Fibroblast of skin of left biceps (primary cell): Measurements from ENCODE around the gene CLASP1.
"Not testable (repeated sequence)": the region's sequence is repeated elsewhere in the genome, so short reads cannot be mapped to it uniquely, and the experiment has no call there.

Source experiments
- DNase-seq, 2 experiments: peaks; one replicate each; pipeline ENCODE4 v3.0.0-alpha.2; 2013; ENCODE audit warnings: low read depth in 2 of 2

The CLASP1 gene

DNA sequence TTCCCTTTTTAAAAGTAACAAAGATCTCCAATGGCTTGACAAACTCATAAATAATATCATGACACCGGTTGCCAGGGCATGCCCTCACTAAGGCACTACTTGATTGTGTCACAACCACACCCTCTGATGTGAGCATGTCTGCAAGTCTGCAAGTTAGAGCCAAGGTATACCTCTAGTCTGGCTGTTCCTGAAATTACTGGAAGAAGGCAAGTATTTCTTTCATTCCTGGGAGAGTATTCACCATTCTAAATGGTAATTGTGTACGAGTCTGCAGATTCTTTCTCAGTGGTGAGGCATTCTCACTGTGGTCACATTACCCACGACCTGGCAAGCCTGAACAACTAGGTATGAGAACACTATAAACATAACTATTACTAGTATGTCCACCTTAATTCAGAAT, 144.3 kb downstream of the CLASP1 start:
- DNase-seq, result peak; percentile 66 to 67

- no peak for DNase-seq
Observed at GRCh38 chr2:121504316-121504715, 144.9 kb downstream of the CLASP1 start.

DNA sequence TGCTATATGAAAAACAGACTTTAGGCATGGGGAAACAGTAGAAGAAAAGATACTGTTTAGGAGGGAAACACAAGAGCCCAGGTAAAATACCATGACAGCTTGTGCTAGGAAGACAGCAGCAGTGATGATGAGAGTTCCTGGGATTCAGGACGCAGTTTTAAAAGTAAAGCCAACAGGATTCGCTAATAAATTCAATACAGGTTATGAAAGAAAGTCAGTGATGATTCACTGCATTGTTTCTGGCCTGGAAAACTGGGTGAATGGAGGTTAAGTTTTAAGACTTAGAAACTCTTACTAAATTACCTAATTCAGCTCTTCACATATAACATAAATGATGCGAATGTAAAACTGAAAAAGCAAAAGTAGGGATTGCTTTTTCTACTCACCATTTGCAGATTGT, 146.5 kb downstream of the CLASP1 start:
- DNase-seq, result no peak

- no peak for DNase-seq
Observed at GRCh38 chr2:121502246-121502645, 147.0 kb downstream of the CLASP1 start.

GRCh38 chr2:121501554-121501953, 147.7 kb downstream of the CLASP1 start:
- no peak for DNase-seq

GRCh38 chr2:121501031-121501430, 148.2 kb downstream of the CLASP1 start:
- no peak for DNase-seq

DNA sequence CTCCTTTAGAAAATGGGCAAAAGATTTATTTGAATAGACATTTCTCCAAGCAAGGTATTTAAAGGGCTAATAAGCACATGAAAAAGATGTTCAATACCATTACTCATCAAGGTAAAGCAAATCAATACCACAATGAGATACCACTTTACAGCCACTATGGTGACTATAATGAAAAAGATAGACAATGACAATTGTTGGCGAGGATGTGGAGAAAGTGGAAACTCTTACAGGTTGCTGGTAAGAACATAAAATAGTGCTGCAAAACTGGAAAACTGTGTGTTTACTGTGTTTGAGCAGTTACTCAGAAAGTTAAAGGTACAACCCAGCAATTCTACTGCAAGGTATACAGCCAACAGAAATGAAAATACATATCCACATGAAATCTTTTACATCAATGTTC, 150.5 kb downstream of the CLASP1 start:
- no peak for DNase-seq

- no peak for DNase-seq
Observed at GRCh38 chr2:121492409-121492808, 156.9 kb downstream of the CLASP1 start.

- no peak for DNase-seq
Observed at GRCh38 chr2:121491518-121491917, 157.7 kb downstream of the CLASP1 start.

GRCh38 chr2:121490584-121491133, 158.6 kb downstream of the CLASP1 start:
- DNase-seq, result no peak

DNA sequence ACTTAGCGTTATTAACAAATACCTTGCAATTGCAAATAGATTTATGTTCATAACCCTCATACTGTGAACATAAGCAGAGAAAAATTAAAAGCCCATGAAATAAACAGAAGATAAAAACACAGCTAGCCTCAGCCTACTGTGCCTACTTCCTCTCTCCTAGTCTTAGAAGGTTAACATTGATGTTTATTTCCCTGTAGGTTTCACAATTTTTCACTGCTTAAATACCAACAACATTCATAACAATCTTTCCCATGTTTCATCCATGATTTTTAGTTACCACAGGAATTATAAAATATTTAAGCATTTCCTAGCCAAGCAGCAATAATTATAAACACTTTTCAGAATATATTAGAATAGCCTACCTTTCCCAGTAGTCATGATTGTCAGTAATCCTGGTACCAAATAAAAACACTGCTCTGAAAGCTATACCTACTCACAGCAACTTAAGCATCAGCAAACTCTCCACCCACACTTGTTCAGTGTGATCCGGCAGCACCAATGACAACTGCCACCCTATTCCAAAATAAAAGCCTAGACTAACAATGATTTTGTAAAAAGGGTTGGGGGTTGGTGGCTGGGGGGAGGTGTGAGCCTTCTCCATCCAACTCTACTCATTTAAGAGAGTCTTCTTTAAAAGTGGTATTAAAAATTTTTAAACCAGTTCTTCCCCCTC, 159.2 kb downstream of the CLASP1 start:
- no peak for DNase-seq

GRCh38 chr2:121489284-121489683, 160.0 kb downstream of the CLASP1 start:
- no peak for DNase-seq

- DNase-seq, result no peak
Observed at GRCh38 chr2:121486191-121486790, 163.0 kb downstream of the CLASP1 start.

- peak in 1 of 2 experiments; percentile 33 for DNase-seq
Observed at GRCh38 chr2:121485039-121485438, 164.2 kb downstream of the CLASP1 start.

- no peak for DNase-seq
Observed at GRCh38 chr2:121483846-121484245, 165.4 kb downstream of the CLASP1 start.

DNA sequence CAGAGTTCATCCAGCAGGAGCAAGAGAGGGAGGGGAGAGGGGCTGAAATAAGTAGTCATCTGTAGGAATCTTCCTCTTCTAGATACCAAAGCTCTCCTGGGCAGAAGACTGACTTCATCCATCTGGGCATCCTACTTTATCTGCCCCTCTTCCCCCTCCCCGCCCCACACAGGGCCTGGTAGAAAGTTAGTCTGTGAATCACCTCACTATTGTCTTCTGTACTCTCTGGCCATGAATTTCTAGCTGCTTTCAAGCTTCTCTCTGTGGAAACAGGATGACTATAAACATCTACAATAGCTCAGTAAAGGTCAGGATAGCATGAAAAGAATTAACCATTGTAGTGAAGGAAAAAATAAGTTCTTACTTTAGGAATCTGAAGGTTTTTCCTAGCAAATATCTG, 166.2 kb downstream of the CLASP1 start:
- DNase-seq, result no peak

- DNase-seq, result peak; percentile 91 to 93
Observed at GRCh38 chr2:121480826-121481225, 168.4 kb downstream of the CLASP1 start.

DNA sequence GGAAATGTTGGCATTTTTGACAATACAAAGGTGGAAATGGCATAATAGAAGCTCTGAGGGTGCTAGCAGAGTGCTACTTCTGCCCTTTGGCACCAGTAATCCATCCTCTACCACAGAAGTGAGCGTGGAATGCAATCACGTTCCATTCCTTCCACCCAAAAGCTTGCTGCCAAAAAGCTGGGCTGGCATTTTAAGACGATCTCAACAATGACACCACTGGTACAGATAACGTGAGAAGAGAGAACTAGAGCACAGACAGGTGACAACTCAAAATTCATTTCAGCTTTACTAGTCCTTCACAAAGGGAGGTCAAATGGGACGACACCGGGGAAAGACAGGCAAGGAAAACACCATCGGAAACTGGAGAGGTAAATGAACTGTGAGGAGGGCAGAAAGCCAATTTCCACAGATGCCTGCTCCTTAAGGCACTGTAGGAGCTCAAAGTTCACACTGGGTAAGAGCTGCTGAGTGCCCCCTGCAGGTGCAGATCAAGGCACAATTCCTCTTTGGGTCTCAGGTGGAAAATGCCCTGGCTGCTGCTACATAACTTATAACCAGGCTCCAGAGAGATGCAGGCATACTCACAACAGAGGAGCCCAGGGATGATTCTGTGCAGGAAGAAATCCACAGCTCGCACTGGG, 169.3 kb downstream of the CLASP1 start:
- DNase-seq, result no peak

GRCh38 chr2:121478996-121479745, 170.1 kb downstream of the CLASP1 start:
- peak in 1 of 2 experiments; percentile 22 for DNase-seq

DNA sequence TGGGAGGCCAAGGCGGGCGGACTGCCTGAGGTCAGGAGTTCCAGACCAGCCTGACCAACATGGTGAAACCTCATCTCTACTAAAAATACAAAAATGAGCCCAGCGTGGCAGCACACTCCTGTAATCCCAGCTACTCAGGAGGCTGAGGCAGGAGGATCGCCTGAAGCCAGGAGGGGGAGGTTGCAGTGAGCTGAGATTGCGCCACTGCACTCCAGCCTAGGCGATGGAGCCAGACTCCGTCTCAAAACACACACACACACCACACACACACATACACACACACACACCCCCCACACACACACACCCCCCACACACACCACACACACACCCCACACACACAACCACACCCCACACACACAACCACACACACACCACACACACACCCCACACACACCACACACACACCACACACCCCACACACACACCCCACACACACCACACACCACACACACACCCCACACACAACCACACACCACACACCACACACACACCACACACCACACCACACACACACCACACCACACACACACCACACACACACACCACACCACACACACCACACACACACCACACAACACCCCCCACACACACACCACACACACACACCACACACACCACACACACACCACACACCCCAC, 170.8 kb downstream of the CLASP1 start:
- not testable (repeated sequence) for DNase-seq

DNA sequence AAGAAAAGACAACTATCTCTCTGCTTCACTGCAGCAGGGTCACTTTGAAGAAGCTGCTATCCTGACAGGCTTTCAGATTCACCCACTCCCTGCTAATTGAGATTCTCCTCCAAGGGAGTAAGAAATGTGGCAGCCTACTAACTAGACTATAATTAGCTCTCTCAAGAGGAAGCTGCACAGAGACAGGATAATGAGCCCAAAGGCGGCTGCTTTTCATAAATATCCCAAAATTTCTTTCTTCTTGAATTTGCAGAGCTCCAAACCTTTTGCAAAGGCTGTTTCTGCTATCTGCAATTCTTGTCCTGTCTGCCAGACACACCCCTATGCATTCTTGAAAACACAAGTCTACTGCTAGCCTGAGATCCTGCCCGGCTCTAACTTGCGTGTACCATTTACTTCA, 172.6 kb downstream of the CLASP1 start:
- no peak for DNase-seq
